ENCODE data around the gene SLC30A9. TPM values are rescaled to one million over a fixed set of nuclear protein-coding genes. Genes with fewer than 3 reads are reported as not detected.

Gene SLC30A9
- total RNA-seq, 1 donor from 2014 or later: 74.8 TPM

- no peak for DNase-seq (ENCODE audit: missing footprints)
- intact Hi-C loops (cut with DNase I): no loop called here
- no peak for ATAC-seq
These were observed 114.2 kb downstream of the SLC30A9 start for GRCh38 chr4:42104521-42104920.

- ATAC-seq (no peak), DNase-seq (ENCODE audit: missing footprints) (no peak)
- intact Hi-C loops (cut with DNase I): no loop called here
These were observed 122.5 kb downstream of the SLC30A9 start for GRCh38 chr4:42112846-42113245.

DNA sequence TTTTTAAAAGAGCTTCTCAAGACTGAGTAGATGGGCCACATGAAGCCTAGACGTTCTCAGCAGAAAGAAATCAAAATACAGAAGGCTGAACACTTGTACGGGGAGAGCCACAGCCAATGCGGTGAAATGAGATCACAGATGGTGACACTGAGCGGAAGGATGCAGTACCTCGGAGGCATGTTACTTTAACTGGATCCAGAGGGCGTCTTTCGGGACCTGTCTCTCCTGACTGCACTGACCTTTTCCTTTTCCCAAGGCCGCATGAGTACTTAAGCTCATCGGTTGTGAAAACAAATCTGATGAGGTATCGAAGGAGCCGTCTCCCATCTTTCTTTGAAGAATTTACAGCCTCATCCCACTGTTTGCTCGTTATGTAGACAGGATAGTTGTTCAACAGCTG, 129.6 kb downstream of the SLC30A9 start:
- DNase-seq (ENCODE audit: missing footprints) (no peak), ATAC-seq (no peak)
- intact Hi-C loops (cut with DNase I): no loop called here

DNA sequence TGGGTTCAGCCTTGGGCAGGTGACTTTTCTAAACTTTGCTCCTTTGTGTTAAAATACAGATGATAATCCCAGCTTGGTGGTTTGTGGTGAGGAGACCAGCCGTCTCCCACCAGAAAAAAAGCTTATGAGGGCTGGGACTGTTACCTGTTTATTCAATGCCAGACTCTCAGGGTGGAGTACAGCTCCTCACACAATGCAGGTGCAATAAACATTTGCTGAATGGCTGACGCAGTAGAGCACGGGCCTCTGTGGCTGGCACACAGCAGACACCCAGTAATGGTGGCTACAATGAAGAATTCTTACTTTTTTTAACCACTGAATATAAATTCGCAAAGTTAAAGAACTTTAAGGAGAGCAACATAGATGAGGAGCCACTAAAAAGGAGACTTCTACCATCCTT, 131.9 kb downstream of the SLC30A9 start:
- no peak for ATAC-seq
- intact Hi-C loops (cut with DNase I): no loop called here

GRCh38 chr4:42123071-42123644, 132.8 kb downstream of the SLC30A9 start:
- DNase-seq (ENCODE audit: missing footprints) (no peak), ATAC-seq (no peak)
- intact Hi-C loops (cut with DNase I): no loop called here

More for the DNA sequence above, 131.9 kb downstream of the SLC30A9 start:
- no peak for DNase-seq (ENCODE audit: missing footprints)

DNA sequence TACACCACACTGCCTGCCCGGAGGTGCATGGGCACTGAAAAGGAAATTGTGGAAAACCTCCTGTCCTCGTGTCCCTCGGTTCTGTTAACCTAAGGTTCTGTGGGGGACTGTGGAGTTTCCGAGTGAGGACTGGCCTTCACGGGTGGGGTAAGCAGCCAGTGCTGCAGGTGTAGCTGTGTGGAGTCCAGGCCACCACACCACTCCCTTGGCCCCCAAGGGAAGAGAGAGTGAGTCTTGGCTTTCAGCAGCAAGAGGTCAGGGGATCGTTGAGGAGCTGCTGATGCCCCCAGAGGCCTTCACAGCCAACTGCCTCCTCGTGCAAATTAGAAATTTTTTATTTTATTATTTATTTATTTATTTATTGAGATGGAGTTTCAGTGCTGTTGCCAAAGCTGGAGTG, 141.8 kb downstream of the SLC30A9 start:
- ATAC-seq: no peak
- intact Hi-C loops (cut with DNase I): no loop called here
- no peak for DNase-seq (ENCODE audit: missing footprints)

GRCh38 chr4:42133006-42133405, 142.7 kb downstream of the SLC30A9 start:
- intact Hi-C loops (cut with DNase I): no loop called here
- DNase-seq (ENCODE audit: missing footprints): no peak
- ATAC-seq: no peak

DNA sequence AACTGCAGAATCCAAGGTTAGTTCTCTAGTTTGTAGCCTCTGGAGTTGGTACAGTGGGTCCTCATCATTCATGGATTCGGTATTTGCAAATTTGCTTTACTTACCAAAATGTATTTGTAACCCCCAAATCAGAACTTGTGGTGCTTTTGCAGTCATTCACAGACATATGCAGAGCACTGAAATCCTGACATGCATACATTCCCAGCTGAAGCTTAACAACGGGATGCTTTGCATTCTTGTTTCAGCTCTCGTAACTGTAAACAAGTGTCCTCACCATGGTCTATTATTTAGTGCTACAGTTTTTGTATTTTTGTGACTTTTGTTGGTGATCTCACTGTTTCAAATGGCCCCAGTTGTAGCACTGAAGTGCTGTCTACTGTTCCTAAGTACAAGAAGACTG, 146.0 kb downstream of the SLC30A9 start:
- intact Hi-C loops (cut with DNase I): no loop called here
- ATAC-seq (no peak), DNase-seq (ENCODE audit: missing footprints) (no peak)

Other genes starting within 250 kb of the SLC30A9 start
- not detected for gene PHOX2B, start 241.8 kb upstream of the SLC30A9 start, total RNA-seq
- gene TMEM33, start 55.1 kb upstream of the SLC30A9 start, total RNA-seq: 21.5 TPM
- gene DCAF4L1, start 8.8 kb upstream of the SLC30A9 start, total RNA-seq: 0.24 TPM
- gene BEND4, start 162.1 kb downstream of the SLC30A9 start, total RNA-seq: 0.05 TPM